HG02798 (cell line): Measurements from ENCODE around the gene HDAC9.

Experiments
- ATAC-seq: cut with Tn5 transposase; IDR thresholded peaks from one replicate; pipeline ENCODE4 v1.9.1; 2021; ENCODE audit warnings: mild to moderate bottlenecking; ENCODE audit not compliant: unreplicated experiment, poor library complexity

Gene HDAC9

DNA sequence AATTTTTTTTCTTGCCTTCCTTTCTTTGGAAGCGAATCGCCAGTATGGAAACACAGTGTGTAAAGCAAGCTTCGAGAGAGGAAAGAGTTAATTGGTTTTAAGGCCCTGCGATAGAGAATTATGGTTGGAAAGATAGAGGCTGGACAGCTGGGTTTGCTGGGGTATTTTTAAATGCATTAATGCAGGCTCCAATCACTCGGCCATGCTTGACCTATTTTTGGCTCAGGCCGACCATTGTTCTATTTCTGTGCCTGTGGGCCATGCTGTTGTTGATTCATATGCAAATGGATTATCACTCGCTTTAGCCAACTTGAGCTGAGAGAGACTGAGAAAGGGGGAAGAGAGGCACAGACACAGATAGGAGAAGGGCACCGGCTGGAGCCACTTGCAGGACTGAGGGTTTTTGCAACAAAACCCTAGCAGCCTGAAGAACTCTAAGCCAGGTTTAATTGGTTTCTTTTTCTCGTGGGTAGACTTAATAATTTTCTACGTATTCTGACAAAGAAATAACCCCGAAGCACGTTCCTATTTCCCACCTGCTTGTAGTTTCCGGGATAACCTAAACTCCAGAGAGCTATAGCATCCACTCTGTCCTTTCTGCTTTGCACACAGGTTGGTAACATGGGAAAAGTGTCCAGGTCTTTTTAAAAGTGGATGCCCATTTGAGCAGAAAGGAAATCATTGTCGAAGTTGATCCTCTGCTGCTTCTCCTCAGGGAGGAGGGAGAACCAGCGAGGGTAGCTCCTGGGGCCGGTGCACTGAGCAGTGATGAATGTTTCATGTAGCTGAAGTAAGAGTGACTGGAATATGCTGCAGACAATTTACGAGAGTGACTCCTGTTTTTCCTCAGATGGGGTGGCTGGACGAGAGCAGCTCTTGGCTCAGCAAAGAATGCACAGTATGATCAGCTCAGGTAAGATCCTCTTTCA lies at the start of gene HDAC9:
Gene HDAC9 (plus strand): TSS at position 338 of the 929 bp plus-strand sequence. CDS start 554 bp downstream, at position 892.
- peak; percentile 87 for ATAC-seq

- ATAC-seq = no peak
Observed at GRCh38 chr7:18445916-18446520, 49.5 kb upstream of the HDAC9 start.

- no peak for ATAC-seq
Observed at GRCh38 chr7:18450019-18450418, 45.5 kb upstream of the HDAC9 start.

DNA sequence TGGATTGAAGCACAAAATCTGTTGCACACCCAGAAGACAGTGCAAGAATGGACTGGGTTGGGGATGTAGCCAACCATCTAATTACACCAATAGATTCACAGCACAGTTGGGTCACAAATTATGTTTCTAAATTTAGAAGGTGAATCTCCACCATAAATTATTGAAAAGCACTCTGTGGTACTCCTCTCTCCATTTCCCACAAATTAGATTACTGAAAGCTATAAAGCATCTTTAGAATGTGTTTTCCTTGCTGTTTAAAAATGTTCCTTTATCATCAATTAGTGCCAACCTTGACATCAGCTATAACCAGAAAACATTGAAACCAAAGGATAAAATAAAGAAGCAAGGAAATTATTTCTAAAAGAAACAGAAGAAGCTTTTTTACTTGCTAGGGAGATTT lies 39.9 kb upstream of the HDAC9 start:
- ATAC-seq = no peak

DNA sequence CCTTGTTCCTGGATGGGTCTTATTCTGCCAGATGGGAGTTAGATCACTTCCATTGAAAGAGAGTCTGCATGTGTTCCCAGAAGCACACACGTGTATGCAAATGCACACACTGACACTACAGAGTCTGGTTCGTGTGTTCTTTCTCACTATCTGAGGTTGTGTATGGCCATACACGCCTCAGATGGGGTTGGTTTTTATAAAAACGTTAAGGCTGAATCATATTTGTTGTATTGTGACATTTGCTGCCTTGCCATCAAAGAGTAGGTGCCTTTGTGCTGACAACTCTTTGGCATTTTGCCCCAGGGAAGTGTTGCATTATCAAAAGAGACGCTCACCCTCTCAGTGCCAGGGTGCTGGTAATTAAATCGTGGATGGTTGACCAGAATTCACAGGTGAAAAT lies 37.7 kb upstream of the HDAC9 start:
- no peak for ATAC-seq

DNA sequence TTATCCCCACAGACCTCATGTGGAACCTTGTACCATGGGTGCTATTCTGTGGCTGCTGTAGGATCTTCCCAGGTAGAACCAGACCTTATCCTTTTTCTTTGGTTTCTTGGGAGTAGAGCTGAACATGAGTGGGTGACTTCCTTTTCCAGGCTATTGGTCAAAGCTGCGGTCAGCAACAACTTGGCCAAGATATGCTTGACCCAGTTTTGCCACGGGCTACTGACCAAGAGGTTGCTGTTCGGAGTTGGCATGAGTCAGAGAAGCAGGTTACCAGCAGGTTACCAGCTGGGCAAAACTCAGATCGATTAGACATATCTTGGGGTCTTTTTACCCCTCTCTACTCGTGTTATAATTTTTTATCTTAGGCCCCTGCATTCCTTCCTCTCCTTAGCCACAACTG lies 36.7 kb upstream of the HDAC9 start:
- ATAC-seq = no peak

GRCh38 chr7:18459484-18460245 lies 35.9 kb upstream of the HDAC9 start:
- no peak for ATAC-seq

DNA sequence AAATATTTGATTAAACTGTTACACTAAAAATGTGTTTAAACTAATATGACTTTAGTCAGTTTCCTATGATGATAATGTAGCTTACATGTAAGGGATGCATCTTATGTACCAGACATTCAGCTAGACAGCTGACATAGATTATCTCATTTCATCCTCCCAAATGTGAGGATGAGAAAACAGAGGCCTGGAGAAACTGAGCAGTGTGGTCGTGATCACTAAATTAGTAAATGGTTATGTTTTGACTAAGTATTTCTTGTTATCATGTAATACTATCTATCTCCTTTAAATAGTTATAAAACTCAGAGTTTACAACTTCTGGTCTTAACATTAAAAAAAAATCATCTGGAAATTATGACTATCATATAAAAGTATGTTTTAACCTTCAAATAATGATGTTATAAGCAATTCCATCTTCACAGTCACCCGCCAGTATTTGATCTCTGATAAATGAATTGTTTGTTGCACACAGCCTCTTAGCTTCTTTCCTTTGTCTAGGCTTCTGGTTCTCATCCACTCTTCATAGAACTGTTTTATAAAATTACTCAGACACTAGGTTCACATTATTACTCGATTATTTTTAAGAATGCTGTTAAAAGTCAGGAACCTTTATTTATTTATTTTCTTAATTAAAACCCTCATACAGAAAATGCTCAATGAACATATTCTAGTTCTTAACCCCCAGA lies 33.6 kb upstream of the HDAC9 start:
- peak; percentile 41 for ATAC-seq

DNA sequence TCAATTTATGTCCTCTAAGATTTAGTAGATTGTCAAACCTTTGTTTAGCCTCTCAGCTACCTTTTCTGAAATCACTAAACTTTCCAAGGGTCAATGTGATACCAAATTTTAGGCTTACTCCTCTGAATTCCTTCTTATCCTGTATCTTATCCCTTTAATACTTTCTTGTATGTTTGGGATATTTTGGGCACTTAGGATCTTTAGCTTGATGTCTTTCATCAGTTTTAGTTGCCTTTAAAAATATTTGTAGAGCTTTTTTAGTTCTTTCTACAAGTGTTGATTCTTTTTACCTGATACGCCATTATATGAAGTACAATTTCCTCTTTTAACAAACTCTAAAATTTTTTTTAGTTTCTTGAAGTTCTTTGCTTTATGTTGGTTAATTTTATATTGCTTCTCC lies 30.7 kb upstream of the HDAC9 start:
- no peak for ATAC-seq

DNA sequence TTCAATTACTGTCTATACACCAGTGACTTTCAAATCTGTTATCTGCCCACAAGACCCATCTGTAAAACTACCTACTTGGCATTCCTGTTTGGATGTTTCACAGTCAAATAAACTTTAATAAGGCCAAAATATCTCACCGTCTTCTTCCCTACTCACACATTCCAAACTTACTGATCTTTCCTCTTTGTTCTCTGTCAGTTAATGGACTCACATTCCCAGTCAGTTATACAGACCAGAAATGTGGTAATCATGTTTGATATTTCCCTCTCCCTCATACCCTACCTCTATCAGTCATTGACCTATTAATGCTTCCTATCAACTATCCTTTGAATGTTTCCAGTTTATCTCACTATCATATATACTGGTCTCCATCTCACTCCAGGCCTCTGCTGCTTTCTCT lies 28.5 kb upstream of the HDAC9 start:
- no peak for ATAC-seq

GRCh38 chr7:18468795-18469194 lies 26.8 kb upstream of the HDAC9 start:
- no peak for ATAC-seq

DNA sequence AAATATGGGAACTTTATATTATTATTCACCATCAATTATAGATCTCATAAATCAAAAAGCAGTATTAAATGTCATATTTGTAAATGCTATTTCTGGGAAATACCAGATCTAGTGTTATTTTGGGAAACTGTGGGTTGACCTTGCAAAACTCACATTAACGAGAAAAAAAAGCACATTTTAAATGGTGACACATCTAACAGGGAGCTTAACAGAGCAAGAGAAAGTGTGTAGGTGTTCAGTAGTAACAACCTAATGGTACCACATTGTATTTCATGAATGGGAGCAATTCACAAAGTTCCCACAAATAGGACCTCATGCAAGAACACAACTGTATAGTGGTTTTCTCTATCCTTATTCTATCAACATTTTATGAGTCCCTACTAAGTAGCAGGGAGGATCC lies 26.2 kb upstream of the HDAC9 start:
- peak; percentile 50 for ATAC-seq

- ATAC-seq = no peak
Observed at GRCh38 chr7:18471476-18472160, 23.9 kb upstream of the HDAC9 start.

- ATAC-seq = no peak
Observed at GRCh38 chr7:18472161-18472483, 23.4 kb upstream of the HDAC9 start.

- ATAC-seq = no peak
Observed at GRCh38 chr7:18473119-18473518, 22.4 kb upstream of the HDAC9 start.

- no peak for ATAC-seq
Observed at GRCh38 chr7:18474944-18475343, 20.6 kb upstream of the HDAC9 start.

DNA sequence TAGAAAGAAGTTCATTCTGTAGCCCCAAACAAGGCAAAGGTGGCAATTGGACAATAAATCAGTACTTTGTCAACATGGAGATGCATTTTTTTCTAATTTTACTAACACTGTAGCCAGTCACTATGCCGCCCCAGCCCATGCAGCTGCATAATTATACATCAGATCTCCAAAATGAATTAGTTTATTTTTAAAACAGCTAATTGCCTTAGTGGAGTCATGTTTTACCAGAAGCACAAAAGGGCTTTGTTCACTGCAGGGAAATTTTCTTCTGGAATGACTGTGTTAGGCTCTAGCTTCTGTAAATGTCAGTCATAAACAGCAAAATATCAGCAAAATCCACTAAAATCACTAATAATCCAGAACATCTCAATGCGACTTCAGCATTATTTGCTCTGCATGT lies 20.1 kb upstream of the HDAC9 start:
- no peak for ATAC-seq

GRCh38 chr7:18481776-18482175 lies 13.8 kb upstream of the HDAC9 start:
- ATAC-seq = no peak

GRCh38 chr7:18488049-18488448 lies 7.5 kb upstream of the HDAC9 start:
- no peak for ATAC-seq

- ATAC-seq = no peak
Observed at GRCh38 chr7:18489624-18490023, 5.9 kb upstream of the HDAC9 start.
